HG02970 (cell line): ENCODE results near the gene ABCC4.
"Not testable (repeated sequence)": the region's sequence is repeated elsewhere in the genome, so short reads cannot be mapped to it uniquely, and the experiment has no call there.

ENCODE experiments used
- ATAC-seq: cut with Tn5 transposase; IDR thresholded peaks from one replicate; pipeline ENCODE4 v1.9.1; 2021; ENCODE audit warnings: mild to moderate bottlenecking, moderate library complexity, moderate number of reproducible peaks; ENCODE audit not compliant: unreplicated experiment, low FRiP score

Gene ABCC4

DNA sequence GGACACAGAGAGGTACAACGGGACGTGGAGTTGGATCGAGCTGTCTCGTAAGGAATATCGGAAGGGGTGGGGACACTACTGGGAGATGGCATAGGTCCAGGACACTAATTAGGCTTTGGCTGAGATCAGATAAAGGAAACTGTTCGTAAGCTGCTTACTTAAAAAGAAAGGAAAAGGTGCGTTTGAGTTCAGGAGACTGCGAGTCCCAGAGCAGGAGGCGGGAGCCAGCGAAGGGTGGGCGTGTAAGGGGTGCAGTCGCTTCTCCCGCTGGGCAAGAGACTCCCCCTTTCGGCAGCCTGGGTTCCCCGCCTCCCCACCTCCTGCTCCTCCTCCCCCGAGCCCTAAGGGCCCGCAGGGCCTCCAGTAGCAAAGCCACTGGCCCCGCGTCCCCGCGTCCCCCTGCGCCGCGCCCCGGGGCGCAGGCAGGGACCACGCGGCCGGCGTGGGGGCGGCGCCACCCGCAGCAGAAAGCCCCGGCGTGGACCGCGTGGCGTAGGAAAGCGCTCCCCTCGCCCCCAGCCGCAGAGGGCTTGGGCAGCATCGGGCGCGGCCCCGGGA is 547 bp downstream of the ABCC4 start:
- peak; percentile 24 for ATAC-seq

DNA sequence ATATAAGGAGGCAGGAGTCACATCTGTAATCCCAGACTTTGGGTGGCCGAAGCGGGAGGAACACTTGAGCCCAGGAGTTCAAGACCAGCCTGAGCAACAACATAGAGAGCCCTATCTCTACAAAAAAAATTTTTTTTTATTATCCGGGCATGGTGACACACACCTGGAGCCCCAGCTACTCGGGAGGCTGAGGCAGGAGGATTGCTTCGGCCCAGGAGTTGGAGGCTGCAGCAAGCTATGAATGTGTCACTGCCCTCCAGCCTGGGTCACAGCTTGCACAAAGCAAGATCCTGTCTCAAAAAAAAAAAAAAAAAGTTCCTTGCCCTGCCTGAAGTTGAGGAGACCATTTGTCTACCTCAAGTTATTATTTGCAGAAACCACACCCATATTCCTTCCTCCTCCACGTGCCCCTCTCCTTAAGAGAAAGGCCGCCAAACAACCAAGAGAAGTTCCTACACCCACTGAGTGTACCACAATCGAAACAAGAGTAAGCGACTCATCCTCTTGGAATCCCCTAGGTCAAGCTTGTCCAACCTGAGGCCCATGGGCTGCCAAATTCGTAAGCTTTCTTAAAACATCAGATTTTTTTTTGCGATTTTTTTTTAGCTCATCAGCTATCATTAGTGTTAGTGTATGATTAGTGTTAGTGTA is 2.2 kb downstream of the ABCC4 start:
- no peak for ATAC-seq

DNA sequence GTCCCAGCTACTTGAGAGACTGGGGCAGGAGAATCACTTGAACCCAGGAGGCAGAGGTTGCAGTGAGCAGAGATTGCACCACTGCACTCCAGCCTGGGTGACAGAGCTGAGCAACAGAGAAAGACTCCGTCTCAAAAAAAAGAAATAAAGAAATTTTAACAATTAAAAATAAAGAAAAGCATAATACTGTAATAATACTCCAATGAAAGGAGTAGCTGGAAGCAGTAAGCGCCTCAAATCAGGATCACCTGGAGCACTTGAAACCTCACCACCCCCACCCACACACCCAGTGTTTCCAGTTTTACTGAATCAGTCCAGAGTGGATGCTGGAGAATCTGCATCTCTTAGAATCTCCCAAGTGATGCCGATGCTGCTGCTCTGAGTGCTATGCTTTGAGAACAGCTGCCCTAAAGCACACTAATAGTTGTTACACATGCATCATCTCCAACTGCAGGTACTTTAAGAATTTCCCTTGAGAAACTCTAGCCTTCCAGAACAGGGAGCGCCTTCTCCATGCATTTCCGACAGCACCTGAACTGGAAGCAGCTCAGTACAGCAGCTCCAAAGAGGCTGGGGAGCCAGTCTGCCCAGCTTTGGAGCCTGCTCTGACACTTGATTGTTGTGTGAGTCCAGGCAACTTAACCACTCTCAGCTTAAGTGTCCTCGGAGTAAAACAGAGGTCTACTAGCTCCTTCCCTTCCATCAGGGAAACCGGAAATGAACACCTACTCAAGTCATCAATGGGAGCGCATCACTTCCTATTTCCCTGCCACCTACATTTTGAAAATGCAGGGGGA is 2.9 kb downstream of the ABCC4 start:
- ATAC-seq = no peak

DNA sequence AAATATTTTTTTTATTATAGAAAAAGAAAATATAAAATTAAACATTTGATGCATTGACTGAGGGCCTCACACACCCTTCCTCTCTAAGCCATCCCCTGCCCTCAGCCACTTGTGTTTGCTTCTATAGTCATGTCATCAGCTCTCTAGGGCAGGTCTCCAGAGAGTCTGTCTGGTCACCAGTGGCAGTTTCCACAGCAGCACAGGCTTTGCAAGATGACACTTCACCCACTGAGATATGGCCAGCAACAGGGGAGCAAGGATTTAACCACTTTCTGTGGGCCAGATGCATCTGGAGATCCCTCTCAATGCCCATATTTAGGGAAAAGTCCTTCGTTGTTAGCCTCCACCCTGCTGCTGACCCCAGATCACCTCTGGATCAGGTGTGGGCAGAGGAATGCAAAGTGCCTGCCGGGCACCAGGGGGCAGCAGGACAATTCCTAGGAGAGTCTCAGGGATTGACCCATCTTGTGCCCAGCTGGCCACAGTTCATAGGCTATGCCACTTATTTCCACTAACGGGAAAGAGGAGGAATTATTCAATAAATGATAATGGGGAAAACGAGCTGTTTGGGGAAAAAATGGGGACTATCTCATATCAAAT is 4.8 kb downstream of the ABCC4 start:
- no peak for ATAC-seq

DNA sequence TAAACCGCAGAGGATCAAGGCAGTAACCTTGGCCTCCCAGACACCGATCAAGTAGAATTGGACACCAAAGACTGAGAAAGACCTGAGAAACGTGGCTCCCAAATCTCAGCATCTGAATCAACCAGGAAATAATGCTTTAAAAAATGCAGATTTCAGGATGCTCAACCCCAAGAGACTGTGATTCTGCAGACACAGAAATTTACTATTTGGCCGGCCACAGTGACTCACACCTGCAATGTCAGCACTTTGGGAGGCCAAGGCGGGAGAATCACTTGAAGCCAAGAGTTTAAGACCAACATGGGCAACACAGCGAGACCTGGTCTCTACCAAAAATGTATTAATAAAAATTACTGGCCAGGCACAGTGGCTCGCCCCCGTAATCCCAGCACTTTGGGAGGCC is 6.2 kb downstream of the ABCC4 start:
- no peak for ATAC-seq

DNA sequence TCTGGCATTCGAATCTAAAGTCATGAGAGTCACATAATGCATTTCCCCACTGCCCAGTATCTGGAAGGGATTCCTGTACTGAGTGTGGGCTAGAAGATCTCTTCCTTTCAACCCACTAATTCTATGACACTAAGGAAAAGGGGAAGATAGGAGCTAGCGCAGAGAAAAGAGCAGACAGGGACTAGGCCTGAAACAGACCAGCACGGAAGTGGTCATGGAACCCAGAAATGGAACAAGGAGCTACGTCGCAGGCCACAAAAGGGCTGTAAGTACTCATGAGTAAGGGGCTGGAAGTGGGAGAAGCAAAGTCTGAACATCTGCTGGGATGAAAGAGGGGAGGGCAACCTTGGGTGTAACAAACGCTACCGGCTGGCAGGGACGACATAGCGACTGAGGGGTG is 8.6 kb downstream of the ABCC4 start:
- no peak for ATAC-seq

DNA sequence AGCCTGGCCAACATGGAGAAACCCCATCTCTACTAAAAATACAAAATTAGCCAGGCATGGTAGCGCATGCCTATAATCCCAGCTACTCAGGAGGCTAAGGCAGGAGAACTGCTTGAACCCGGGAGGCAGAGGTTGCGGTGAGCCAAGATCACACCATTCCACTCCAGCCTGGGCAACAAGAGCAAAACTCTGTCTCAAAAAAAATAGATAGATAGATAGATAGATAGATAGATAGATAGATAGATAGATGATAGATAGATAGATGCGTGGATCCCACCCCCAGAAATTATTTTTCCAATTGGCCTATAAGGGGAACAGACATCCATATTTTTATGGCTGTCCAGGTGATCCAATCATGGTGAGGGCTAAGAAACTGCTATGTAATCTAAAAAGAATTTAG is 11.3 kb downstream of the ABCC4 start:
- not testable (repeated sequence) for ATAC-seq

DNA sequence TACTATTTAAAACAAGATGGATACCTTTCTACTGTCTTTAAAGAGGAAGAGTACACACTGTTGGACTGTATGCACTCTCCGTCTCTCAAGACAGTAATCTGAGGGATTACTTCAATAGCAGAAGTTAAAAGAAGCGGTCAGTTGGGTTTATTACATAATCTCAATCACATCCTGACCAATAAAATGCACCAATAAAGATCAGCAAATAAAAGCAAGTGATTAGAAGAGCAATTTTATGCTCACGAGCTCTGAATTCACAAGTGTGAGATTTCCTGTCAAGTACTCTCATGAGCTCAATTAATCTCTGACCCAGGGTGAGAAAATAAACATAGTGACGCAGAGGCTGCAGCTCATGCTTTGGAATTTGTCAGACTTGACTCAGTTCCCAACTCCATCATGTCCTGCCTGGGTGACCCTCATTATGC is 12.2 kb downstream of the ABCC4 start:
- no peak for ATAC-seq

DNA sequence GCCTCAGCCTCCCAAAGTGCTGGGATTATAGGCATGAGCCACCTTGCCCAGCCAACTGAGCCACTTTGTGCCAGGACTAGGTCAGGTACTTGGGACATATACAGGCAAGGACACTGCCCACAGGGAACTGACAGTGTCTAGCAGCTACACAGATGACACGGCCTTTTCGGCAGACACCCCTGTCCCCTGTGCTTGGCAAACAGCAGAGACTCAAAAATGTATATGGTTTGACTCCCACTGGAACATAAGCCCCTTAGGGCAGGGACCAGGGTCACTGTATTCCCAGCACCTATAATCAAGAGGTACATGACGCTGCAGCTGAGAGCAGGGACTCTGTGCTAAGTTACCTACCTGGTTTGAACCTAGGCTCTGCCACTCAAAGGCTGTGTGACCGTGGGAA is 16.8 kb downstream of the ABCC4 start:
- ATAC-seq = no peak

DNA sequence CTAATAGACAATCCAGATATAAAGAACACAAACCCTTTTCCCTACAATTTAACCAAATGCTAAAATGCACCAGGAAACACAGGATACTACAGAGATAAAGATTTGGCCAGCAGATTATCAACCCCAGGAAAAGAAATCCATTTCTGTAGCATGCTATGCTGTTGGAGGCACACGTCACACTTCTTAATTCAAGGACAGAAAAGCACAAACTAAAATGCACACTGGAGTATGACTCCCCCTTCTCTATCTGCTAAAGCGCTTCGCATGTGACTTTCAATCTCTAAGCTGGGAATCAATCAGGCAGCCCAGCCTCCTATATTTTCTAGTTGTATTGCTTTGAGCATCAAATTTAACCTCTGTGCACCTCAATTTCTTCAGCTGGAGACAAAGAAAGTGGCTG is 22.2 kb downstream of the ABCC4 start:
- no peak for ATAC-seq

DNA sequence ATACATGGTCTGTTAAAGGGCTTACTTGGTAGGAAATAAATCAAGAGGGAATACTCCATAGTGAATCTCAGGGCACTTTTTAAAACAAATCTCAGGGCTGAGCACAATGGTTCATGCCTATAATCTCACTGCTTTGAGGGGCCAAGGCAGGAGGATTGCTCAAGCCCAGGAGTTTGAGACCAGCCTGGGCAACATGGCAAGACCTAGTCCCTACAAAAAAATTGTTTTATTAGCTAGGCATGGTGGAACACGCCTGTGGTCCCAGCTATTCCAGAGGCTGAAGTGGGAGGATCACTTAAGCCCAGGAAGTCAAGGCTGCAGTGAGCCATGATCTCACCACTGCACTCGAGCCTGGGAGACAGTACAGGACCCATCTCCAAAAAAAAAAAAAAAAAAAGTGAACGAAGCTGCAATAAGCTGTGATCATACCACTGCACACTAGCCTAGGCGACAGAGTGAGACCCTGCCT is 25.2 kb downstream of the ABCC4 start:
- no peak for ATAC-seq

DNA sequence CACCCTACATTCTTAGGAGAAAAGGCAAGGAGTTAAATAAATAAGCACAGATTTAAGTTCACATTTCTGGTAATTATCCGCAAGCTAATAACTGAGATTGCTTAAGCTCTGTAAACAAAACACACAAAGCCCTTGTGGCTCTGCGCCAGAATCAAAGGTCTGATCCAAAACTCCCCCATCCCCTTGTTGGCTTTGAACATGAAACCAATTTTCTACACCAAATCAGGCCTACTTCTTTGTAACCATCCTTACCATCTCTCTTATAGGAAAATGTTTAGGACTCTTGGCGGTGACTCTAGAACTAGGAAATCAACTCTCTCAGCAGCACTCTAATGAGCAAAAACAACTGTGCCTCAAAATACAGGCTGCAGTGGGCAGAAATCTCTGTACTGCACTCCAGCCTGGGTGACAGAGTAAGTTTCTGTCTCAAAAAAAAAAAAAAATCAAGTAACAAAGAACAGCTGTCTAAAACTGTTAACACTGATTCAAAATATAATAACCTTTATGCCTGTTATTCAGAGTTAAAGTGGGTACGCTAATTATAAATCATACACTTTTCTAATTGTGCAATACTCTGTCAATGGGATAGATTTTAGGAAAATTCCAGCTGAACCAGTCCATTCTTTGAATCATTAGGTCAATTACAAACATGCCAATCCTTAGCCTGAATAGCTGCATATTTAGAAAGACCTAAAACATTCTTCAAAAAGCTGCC is 25.8 kb downstream of the ABCC4 start:
- ATAC-seq = no peak

DNA sequence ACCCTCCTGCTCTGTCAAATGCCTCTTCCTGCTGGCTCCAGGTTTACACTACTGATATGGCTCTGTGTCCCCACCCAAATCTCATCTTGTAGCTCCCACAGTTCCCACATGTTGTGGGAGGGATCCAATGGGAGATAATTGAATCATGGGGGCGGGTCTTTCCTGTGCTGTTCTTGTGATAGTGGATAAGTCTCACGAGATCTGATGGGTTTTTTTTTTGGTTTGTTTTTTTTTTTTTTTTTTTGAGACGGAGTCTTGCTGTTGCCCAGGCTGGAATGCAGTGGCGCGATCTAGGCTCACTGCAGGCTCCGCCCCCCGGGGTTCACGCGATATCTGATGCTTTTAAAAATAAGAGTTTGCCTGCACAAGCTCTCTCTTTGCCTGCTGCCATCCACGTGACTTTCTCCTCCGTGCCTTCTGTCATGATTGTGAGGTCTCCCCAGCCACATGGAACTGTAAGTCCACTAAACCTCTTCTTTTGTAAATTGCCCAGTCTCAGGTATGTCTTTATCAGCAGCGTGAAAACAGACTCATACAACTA is 27.6 kb downstream of the ABCC4 start:
- not testable (repeated sequence) for ATAC-seq

DNA sequence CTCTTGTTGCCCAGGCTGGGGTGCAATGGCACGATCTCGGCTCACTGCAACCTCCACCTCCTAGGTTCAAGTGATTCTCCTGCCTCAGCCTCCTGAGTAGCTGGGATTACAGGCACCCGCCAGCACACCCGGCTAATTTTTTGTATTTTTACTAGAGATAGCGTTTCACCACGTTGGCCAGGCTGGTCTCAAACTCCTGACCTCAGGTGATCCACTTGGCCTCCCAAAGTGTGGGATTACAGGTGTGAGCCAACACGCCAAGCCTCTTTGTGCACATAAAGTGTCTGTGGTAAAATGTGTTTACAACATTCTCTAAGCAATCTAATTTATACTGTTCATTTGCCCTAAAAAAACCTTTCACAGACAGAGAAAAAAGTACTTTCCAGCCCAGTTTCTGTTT is 29.2 kb downstream of the ABCC4 start:
- ATAC-seq = not testable (repeated sequence)

DNA sequence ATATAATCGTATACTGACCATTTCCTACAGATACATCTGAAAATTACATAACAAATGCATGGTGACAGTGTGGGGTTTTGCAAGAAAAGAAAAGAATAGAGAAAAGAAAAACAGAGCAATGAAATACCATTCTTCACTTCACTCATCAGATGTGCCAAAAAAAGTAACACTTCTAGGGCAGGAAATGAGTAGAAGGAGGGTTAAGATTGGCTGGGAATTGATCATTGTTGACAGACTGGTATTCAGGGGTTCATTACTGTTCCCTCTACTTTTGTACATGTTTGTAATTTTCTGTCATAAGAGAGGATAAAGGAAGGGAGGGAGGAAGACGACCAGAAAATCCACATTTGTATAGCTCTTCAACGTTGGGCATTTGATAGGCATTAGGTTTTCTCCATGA is 31.5 kb downstream of the ABCC4 start:
- ATAC-seq = no peak

DNA sequence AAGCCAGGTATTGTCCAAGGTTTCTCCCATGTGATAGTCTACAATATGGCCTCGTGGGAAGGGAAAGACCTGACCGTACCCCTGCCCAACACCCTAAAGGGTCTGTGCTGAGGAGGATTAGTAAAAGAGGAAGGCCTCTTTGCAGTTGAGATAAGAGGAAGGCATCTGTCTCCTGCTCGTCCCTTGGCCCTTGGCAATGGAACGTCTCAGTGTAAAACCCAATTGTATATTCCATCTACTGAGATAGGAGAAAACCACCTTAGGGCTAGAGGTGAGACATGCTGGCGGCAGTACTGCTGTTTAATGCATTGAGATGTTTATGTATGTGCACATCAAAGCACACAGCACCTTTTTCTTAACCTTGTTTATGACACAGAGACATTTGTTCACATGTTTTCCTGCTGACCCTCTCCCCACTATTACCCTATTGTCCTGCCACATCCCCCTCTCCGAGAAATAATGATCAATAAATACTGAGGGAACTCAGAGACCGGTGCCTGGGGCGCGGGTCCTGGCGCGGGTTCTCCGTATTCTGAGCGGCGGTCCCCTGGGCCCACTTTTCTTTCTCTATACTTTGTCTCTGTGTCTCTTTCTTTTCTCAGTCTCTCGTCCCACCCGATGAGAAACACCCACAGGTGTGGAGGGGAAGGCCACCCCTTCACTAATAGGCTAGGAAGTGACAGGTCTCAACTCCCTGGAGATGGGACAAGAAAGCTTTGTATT is 32.7 kb downstream of the ABCC4 start:
- ATAC-seq = not testable (repeated sequence)

DNA sequence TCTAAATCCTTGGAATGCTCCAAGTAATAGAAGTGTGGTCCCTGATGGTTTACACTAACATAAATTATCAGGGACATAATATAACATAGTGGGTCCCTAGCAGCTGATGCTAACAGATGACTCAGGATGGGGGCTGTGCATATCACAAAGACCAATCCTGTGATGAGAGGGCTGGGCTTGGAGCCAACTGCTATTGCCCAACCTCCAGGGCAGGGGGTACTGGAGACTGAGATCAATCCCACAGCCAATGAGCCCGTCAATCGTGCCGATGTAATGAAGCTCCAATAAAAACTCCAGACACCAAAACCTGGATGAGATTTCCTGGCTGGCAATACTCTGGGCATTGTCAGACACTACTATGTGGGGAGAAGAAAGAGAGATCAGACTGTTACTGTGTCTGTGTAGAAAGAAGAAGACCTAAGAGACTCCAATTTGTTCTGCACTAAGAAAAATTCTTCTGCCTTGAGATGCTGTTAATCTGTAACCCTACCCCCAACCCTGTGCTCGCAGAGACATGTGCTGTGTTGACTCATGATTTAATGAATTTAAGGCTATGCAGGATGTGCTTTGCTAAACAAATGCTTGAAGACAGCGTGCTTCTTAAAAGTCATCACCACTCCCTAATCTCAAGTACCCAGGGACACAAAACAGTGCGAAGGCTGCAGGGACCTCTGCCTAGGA is 33.4 kb downstream of the ABCC4 start:
- no peak for ATAC-seq

DNA sequence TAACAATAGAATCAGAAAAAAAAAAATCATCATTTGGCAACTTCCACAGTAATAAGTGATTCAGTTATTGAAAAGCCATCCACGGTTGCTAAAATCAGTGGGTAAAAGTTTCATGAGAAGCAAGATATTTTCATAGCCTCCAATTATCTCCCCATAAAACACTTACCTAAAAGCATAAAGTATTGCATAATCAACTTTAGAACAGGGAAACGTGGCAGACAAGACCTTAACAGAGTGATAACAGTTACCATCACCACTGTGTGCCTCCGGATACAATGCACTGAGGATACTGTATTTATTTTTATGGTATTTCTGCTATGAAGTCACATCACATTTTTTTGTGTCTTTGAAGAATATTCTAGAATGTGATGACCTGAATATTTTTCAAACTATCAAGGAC is 37.0 kb downstream of the ABCC4 start:
- no peak for ATAC-seq

DNA sequence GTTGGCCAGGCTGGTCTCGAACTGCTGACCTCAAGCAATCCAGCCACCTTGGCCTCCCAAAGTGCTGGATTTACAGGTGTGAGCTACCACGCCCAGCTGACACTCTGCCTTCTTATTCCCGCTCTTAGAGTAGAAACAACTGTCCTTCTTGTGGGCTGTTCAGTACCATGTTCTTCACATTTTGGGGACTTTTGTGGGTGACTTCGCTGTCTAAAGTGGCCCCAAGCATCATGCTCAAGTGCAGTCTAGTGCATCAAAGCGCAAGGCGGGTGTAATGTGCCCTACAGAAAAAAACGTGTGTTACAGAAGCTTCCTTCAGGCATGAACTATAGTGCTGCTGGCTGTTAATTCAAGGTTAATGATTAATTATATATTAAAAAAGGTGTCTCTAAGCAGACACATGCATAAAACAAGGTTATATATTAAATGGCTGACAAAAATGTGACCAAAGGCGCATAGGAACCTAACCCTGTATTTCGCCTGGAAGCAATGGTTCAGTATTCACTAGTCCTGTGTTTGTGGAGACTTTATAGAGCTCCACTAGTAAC is 38.3 kb downstream of the ABCC4 start:
- no peak for ATAC-seq
